K562 (cell line): Measurements from ENCODE around the gene ATP2B1. TPM values are rescaled to one million over a fixed set of nuclear protein-coding genes. Genes with fewer than 3 reads are reported as not detected.

Experiments used
- BHLHE40 ChIP-seq: IDR thresholded peaks from 2 replicates; pipeline ENCODE4 v1.6.1; 2011; ENCODE audit warnings: low read length, improper control_type of control experiment
- E2F8 ChIP-seq: fragments of 450-650 bp; IDR thresholded peaks from 2 replicates; pipeline ENCODE4 v1.7.1; 2018; ENCODE audit warnings: mild to moderate bottlenecking, low read depth; ENCODE audit not compliant: partially characterized antibody
- EGR1 ChIP-seq: fragments of 450-650 bp; conservative IDR thresholded peaks from 2 replicates; pipeline ENCODE4 v1.6.1; 2017; ENCODE audit warnings: mild to moderate bottlenecking
- HDAC6 ChIP-seq: IDR thresholded peaks from 2 replicates; pipeline ENCODE4 v1.6.1; 2012; ENCODE audit warnings: low read depth, mild to moderate bottlenecking, control low read depth, inconsistent platforms, low read length, moderate library complexity
- LARP7 ChIP-seq: fragments of 450-650 bp; IDR thresholded peaks from 2 replicates; pipeline ENCODE4 v1.6.1; 2016
- PPARD ChIP-seq: fragments of 250-450 bp; sonication (Bioruptor Pico); IDR thresholded peaks from 2 replicates; pipeline ENCODE4 v1.8.0; 2022; ENCODE audit warnings: inconsistent platforms, mild to moderate bottlenecking, moderate library complexity
- SMARCA4 ChIP-seq: fragments of 450-650 bp; IDR thresholded peaks from 2 replicates; pipeline ENCODE4 v1.6.1; 2016
- ZFP1 ChIP-seq: fragments of 450-650 bp; formaldehyde crosslinking; IDR thresholded peaks from 2 replicates; pipeline ENCODE4 v1.4.0; 2020; ENCODE audit warnings: mild to moderate bottlenecking, mixed read lengths
- ZNF23 ChIP-seq: fragments of 250-450 bp; sonication (Bioruptor Pico); IDR thresholded peaks from 2 replicates; pipeline ENCODE4 v1.4.0; 2020; ENCODE audit warnings: mild to moderate bottlenecking
- ZNF24 ChIP-seq: fragments of 450-650 bp; IDR thresholded peaks from 2 replicates; pipeline ENCODE4 v1.6.1; 2016
- ZNF398 ChIP-seq: fragments of 250-450 bp; sonication (Bioruptor Pico); IDR thresholded peaks from 2 replicates; pipeline ENCODE4 v1.8.0; 2021; ENCODE audit warnings: moderate library complexity, mild to moderate bottlenecking, inconsistent platforms
- polyA plus RNA-seq, 8 experiments: library from polyadenylated mRNA; depleted of rRNA in 4 of 8; stranded (reverse) in 5 of 8; unstranded in 3 of 8; fragments of >200 nt; fragmentation: Nextera tagmentation in 2 of 8; fragmentation: Illumina TruSeq in 1 of 8; extraction: Ambion mirVana in 2 of 8; extraction: Trizol in 1 of 8; gene quantifications; 2 replicates each; pipeline versions ENCODE4 v1.2.1 to v1.2.3, GENCODE V29; 2011 to 2014; ENCODE audit warnings: inconsistent platforms in 1 of 8, missing spikeins in 1 of 8
- total RNA-seq, 7 experiments: library from RNA; depleted of rRNA in 6 of 7; stranded (reverse); fragments of >200 nt in 6 of 7; fragmentation: Illumina TruSeq in 2 of 7; extraction: Trizol in 2 of 7; gene quantifications; 2 replicates each; pipeline versions ENCODE4 v1.2.1 to v1.2.3, GENCODE V29; 2011 to 2021; ENCODE audit warnings: low replicate concordance in 1 of 7
- TF ChIP-seq, protein P1 (sequence below), 2 experiments: fragments of 450-650 bp; formaldehyde crosslinking in 1 of 2; IDR thresholded peaks; 2 replicates each; pipeline versions ENCODE4 v1.4.0 to v1.6.1; 2014 to 2020; ENCODE audit warnings: mild to moderate bottlenecking in 2 of 2, borderline replicate concordance in 1 of 2, low read depth in 1 of 2
- TF ChIP-seq, protein P2 (sequence below): sonication (generic); formaldehyde crosslinking; IDR thresholded peaks from 2 replicates; pipeline ENCODE4 v1.8.1; 2023; ENCODE audit warnings: mild to moderate bottlenecking, missing genetic modification reagents

Gene ATP2B1
- total and polyA plus RNA-seq, 9 of the 15 experiments (the other 6 are each of a cell fraction or from before 2014, with no cell fraction given), result 8.6 to 39.0 (median 27.8) TPM

DNA sequence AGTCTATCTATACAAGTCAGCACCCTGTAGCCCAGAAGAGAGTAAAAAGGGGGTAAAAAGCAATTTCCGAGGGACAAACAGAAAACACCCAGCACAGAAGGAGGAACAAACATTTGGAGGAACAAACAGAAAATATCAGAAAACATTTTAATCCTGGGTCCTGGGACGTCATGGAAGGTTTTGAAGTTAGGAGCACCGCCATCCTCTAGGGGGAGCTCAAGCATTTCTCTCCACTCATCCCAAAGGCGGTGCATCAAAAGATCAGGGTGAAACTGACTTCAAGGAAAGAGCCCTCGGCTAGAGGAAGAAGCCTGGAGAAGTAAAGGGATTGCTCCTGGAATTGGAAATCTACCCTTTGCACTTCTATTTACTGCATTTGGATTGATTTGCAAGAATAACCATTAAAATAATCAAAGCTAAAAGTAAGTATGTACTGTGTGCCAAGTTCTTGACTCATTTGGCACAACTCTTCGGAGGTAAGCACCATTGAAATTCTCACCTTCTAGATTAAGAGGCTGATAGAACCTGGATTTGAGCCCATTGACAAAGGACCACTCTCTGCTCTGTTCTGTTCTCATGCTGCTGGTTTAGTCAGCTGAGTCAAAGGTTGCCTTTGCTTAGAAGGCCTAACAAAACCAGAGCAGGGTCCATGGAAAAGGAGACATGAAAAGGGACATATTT, 165.6 kb downstream of the ATP2B1 start (continued):
- TF ChIP-seq, protein P1, sequence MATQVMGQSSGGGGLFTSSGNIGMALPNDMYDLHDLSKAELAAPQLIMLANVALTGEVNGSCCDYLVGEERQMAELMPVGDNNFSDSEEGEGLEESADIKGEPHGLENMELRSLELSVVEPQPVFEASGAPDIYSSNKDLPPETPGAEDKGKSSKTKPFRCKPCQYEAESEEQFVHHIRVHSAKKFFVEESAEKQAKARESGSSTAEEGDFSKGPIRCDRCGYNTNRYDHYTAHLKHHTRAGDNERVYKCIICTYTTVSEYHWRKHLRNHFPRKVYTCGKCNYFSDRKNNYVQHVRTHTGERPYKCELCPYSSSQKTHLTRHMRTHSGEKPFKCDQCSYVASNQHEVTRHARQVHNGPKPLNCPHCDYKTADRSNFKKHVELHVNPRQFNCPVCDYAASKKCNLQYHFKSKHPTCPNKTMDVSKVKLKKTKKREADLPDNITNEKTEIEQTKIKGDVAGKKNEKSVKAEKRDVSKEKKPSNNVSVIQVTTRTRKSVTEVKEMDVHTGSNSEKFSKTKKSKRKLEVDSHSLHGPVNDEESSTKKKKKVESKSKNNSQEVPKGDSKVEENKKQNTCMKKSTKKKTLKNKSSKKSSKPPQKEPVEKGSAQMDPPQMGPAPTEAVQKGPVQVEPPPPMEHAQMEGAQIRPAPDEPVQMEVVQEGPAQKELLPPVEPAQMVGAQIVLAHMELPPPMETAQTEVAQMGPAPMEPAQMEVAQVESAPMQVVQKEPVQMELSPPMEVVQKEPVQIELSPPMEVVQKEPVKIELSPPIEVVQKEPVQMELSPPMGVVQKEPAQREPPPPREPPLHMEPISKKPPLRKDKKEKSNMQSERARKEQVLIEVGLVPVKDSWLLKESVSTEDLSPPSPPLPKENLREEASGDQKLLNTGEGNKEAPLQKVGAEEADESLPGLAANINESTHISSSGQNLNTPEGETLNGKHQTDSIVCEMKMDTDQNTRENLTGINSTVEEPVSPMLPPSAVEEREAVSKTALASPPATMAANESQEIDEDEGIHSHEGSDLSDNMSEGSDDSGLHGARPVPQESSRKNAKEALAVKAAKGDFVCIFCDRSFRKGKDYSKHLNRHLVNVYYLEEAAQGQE (IDR thresholded peaks at IDR 0.05; ENCODE audit: borderline replicate concordance), result peak; percentile 86
- TF ChIP-seq, protein P1 (CRISPR knock-in tag; IDR thresholded peaks at IDR 0.05; ENCODE audit: low read depth), result no peak
- TF ChIP-seq HDAC6 (no peak), SMARCA4 (no peak), ZNF23 (CRISPR knock-in tag) (no peak), ZFP1 (no peak), E2F8 (peak; percentile 15), PPARD (no peak), BHLHE40 (no peak), ZNF24 (no peak), EGR1 (no peak), LARP7 (no peak), ZNF398 (CRISPR knock-in tag) (no peak)
- TF ChIP-seq, protein P2, sequence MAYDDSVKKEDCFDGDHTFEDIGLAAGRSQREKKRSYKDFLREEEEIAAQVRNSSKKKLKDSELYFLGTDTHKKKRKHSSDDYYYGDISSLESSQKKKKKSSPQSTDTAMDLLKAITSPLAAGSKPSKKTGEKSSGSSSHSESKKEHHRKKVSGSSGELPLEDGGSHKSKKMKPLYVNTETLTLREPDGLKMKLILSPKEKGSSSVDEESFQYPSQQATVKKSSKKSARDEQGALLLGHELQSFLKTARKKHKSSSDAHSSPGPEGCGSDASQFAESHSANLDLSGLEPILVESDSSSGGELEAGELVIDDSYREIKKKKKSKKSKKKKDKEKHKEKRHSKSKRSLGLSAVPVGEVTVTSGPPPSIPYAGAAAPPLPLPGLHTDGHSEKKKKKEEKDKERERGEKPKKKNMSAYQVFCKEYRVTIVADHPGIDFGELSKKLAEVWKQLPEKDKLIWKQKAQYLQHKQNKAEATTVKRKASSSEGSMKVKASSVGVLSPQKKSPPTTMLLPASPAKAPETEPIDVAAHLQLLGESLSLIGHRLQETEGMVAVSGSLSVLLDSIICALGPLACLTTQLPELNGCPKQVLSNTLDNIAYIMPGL (CRISPR knock-in tag), result no peak
